ENCODE data around the gene TNFRSF12A.

The TNFRSF12A gene

DNA sequence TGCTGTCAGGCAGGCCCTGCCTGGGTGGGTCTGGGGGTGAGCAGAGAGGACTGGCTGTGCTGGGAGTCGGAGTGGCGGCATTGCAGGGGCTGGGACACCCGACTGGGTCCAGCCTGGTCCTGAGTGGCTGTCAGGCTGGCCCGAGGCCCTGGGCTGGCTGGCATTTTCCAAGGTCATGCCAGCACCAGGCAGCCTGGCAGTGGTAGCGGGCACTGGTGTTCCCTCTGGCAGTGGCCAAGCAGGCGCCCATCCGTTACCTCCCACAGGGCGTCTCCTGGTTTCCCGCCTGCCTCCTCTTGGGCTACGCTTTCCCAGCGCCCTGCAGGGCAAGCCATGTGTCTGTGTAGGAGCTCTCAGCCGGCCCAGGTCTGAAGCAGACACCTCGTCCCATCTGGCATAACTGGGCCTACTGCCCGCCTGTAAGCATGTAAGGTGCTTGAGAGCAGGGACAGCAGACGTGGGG, 34.2 kb upstream of the TNFRSF12A start:
- no peak for DNase-seq (ENCODE audit: low read depth in 2 of 2, low spot score in 1 of 2)

DNA sequence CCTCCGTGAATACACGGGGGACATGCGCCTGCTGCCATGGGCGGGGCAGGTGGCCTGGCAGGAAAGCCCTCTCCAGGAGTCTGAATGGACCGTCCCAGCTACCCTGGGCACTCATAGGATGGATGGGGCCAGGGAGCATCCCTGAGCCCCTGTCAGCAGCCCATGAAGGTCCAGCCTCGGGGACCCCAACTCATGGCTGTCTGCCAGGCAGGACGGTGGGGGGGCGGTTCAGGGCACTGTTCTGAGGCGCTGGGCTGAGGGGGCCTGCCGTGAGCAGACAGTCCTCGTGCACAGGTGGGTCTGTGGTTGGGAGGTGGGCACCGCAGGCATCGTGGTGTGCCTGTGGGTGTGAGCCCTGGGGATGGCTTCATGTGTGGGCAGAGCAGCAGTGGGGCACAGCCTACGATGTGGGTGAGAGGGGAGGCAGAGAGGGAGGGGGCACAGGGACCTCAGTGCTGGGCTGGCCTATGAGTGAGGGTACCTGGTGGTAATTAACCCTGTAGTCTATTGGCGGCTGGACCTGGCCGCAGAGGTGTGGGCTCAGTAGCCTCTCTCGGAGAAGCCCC, 33.5 kb upstream of the TNFRSF12A start:
- DNase-seq (ENCODE audit: low read depth in 2 of 2, low spot score in 1 of 2) = no peak

DNA sequence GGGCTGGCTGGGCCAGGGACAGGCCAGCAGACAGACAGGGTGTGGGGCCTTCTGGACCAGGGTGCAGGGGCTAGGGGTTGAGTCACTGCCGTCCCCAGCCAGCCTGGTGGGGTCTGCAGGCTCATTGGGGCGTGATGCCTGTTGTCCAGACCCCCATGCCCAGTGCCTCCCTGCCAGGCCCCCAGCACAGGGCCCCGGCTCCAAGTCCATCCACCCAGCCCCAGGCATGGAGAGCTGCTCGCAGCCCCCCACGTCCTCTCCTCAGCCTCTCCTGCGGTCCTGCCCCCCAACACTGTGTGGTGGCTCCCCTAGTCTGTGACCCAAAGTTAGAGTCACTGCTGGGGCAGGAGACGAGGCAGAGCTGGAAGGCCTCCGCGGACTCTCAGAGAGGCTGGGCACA, 32.9 kb upstream of the TNFRSF12A start:
- DNase-seq (ENCODE audit: low read depth in 2 of 2, low spot score in 1 of 2) = no peak

DNA sequence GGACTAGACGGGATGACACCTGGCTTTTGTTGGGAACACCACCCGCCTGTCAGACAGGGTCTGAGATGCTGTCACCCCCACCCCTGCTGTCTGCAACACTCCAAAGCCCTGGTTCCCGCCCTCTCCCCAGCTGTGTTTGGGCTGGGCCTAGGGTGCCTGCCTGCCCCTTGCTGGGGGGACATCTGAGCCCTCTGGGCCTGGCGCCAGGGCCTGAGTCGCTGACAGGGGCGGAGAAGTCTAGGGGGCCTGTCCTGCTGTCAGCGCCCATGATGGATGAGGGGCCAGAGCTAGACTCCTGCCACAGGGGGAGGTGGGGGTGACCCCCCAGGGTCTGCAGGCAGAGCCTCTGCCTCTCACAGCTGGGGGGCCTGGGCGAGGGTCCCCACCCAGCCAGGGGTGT, 32.3 kb upstream of the TNFRSF12A start:
- DNase-seq (ENCODE audit: low read depth in 2 of 2, low spot score in 1 of 2) = no peak

- DNase-seq (ENCODE audit: low read depth in 2 of 2, low spot score in 1 of 2) = no peak
Observed at GRCh38 chr16:2988590-2989099, 31.5 kb upstream of the TNFRSF12A start.

GRCh38 chr16:2990891-2991290, 29.3 kb upstream of the TNFRSF12A start:
- no peak for DNase-seq (ENCODE audit: low read depth in 2 of 2, low spot score in 1 of 2)

- DNase-seq (ENCODE audit: low read depth in 2 of 2, low spot score in 1 of 2) = no peak
Observed at GRCh38 chr16:2991566-2992261, 28.5 kb upstream of the TNFRSF12A start.

- DNase-seq (ENCODE audit: low read depth in 2 of 2, low spot score in 1 of 2) = no peak
Observed at GRCh38 chr16:2992383-2993081, 27.6 kb upstream of the TNFRSF12A start.

DNA sequence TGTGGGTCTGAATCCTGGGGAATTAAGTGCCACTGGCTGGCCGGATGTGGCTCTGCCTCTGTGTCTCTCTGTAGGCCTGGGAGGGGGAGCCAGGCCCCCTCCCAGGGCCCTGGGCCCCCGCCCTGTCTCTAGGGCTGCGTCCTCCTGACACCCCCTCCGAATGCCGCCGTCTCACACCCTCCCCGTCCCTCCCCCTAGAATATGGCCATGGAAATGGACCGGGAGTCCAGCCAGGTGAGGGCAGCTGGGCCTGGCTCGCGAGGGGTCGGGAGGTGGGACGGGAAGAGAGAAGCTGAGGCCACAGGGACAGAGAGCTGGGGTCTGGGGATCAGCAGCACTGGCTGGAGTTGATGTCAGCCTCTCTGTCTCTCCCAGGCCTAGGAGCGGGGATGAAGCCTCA, 23.9 kb upstream of the TNFRSF12A start:
- DNase-seq (ENCODE audit: low read depth in 2 of 2, low spot score in 1 of 2) = no peak

DNA sequence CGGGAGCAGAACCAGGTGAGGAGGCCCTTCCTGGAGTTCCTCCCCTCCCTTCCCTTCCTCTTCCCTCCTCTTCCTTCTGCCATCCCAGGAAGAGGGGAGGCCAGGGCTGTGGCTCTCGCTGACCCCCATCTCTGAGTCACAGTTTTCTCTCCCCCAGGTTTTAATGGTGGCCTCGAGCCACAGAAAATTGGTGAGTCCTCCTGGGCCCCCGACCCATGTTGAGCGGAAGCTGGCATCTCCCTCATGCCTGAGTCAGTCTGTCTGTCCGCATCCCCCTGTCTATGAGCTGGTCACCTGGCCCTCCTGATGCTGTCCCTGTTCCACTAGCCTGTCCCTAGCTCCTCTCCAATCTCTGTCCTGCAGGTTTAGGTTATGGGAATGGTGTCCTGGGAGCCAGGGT, 20.2 kb upstream of the TNFRSF12A start:
- no peak for DNase-seq (ENCODE audit: low read depth in 2 of 2, low spot score in 1 of 2)

DNA sequence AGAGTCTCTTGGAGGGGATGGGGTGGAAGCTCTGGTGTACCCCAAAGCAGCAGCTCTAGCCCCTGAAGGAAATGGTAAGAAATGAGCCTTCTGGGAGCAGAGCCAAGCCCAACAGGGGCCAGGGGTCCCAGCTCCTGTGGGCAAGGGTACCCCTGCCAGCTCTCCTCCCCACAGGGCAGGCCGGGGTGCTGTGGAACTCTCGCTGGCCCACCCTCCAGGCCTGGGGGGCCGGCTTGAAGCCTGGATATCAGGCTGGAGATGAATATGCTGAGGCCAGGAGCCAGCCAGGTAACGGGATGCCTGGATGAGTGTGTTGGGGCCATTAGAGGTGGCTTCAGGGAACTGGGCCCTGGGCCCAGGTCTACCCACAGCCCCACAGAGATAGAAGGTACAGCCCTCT, 19.6 kb upstream of the TNFRSF12A start:
- DNase-seq (ENCODE audit: low read depth in 2 of 2, low spot score in 1 of 2) = no peak

DNA sequence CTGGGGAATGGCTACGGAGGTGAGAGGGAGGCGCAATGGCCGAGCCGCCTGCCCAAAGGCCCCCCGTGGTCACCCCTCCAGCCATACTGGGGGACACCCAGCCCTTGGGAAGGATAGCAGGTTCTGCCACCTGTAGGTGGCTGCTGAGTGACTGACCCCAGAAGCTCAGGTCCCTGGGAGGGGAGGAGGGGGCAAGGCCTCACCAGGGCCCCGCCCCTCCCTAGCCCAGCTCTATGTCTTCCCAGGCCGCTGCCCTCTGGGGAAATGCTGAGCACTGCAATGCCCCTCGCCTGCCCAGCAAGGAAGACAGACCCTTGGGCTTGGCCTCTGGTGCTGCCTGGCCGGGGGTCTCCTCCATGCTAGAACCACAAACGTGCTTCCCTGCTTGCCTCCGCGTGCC, 18.9 kb upstream of the TNFRSF12A start:
- DNase-seq (ENCODE audit: low read depth in 2 of 2, low spot score in 1 of 2) = no peak

DNA sequence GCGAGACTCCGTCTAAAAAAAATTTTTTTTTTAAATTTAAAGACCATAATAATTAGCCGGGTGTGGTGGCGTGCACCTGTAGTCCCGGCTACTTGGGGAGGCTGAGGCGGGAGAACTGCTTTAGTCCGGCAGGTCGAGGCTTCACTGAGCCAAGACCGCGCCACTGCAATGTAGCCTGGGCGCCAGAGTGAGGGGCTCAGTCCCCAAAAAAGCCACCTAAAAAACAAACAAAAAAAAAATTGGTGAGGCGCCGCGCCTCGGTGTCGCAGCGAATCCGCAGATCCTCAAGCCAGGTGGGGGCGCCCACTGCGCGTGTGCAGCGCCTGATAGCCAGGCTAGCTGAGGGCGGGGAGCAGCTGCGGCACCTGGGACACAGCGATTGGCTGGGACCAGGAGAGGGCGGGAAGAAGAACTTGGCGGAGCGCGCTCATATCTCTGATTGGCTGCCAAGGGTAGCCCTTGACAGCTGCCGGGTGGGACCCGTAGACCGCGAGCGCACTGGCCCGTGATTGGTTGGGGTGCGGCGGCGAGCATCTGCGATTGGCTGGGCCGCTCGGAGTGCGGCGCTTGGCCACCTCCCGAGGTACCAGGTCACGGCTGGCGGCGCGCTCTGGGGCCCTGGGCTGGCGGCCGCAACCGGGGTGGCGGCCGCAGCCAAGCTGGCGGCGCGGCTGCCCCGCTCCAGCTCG, 16.4 kb upstream of the TNFRSF12A start:
- peak; percentile 80 to 93 for DNase-seq (ENCODE audit: low read depth in 2 of 2, low spot score in 1 of 2)

DNA sequence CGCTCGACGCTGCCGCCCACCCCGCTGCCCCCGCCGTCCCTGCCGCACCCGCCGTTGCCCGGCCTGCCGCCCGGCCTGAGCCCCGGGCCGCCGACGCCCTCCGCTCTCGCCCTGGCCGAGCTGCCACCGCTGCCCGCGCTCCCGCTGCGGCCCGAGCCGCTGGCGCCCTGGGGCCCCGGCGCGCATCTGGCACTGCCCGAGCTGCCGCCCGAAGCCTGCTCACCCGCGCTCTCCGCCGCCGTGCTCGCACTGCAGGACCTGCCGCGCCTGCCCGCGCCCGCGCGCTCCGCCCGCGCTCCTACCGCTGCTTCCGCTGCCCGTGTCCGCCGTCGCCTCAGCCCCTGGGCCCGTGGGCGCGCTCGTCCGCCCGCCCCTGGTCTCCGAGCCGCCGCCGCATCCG, 15.8 kb upstream of the TNFRSF12A start:
- no peak for DNase-seq (ENCODE audit: low read depth in 2 of 2, low spot score in 1 of 2)

GRCh38 chr16:3004781-3005284, 15.3 kb upstream of the TNFRSF12A start:
- DNase-seq (ENCODE audit: low read depth in 2 of 2, low spot score in 1 of 2) = no peak

DNA sequence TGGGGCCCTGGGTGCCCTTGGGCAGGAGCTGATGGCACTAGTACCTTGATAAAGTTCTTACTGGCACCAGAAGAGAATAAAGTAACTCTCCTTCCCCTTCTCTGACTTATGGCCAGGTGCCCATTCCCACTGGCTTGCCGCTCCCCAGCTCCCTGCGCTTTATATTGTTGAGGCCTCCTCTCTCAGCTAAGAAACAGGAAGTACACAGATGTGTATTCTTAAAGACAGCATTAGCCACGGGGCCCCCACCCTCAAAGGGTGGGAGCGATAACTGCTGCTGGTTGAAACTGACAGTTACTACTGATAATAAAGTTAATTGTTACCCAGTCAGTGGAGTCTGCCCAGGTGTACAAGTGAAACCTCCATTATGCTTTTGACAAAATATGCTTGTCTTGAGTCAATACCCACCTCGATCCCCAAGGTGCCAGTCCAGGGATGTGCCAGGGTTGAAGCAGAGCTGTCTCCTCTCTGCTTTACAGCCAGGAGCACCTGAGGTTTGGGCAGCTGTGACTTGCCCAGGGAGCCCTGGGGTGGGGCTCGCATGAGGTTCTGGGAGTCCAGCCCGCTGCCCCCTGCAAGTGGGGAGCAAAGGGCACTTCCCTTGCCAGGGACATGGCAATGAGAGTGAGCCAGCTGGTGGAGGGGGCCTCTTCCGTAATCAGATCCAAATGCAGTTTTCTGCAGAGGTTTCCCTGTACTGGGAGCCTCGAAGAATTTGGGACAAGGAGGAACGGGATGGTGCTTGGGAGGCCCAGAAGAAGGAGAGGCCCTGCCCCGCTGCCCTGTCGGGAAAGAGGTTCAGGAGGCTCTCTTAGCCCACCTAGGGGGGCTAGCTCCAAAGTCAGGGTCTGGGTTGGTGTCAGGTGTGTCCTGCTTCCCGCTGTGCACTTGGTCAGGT, 12.9 kb upstream of the TNFRSF12A start:
- no peak for DNase-seq (ENCODE audit: low read depth in 2 of 2, low spot score in 1 of 2)

DNA sequence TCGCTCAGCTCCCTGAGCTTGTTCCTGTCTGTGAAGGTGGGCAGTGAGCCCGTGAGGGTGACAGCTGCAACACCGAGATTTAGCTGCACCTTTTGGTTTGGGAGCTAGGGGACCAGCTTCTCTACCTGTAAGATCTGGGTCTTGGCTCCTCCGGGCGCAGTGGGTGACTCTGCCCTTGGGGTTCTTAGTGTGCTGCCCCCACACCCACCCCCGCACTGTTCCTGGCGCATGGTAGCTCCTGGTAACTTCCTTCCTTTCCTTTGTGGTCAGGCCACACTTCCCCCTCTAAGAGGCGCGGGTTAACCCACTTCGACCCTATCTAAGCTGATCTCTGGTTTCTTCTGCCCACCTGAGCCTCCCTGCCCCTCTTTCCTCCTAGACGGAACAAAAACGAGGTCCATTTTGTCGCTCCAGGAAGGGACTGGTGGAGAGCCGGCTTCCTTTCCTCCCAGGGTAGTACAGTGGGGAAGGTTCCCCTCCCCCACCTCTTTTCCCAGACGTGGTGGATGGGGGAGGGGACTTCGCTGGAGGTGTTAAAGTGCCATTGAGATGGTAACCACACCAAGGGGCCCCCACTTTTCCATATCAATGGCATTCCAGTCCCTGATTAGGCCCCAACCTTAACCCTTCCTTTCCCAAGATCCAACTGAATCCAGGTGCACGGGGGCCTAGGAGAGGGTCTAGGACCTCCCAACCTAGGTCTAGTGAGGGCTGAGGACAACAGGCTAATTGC, 12.0 kb upstream of the TNFRSF12A start:
- no peak for DNase-seq (ENCODE audit: low read depth in 2 of 2, low spot score in 1 of 2)

DNA sequence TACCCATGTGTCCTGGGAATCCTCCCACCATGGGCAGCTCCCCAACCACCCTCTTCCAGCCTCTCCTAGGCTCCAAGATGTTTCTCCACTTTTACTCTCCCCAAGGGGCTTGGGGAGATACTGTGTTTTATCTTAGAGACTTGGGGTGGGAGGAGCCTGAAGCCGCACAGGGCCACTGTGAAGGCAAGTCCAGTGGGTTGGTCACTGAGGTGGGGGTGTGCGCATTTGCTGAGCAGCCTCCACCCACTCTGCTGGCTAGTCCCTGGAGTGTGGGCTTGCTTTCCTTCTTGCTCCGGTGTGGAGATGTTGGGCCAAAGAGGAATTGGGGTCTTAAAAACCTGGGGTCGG, 11.5 kb upstream of the TNFRSF12A start:
- DNase-seq (ENCODE audit: low read depth in 2 of 2, low spot score in 1 of 2) = no peak

GRCh38 chr16:3009568-3010390, 10.4 kb upstream of the TNFRSF12A start:
- DNase-seq (ENCODE audit: low read depth in 2 of 2, low spot score in 1 of 2) = no peak

Measured in stimulated activated CD8-positive, alpha-beta memory T cell treated with anti-CD3 and anti-CD28 coated beads, Interleukin-4, amount 100 ng/mL, for 4 hours (primary cell).